HEK293T (cell line): ENCODE data around the gene BRAF.

Experiments used
- ARNT ChIP-seq: fragments of 450-650 bp; IDR thresholded peaks from 2 replicates; pipeline ENCODE4 v1.6.1; 2017; ENCODE audit warnings: mild to moderate bottlenecking
- CTBP1 ChIP-seq: fragments of 450-650 bp; IDR thresholded peaks from 2 replicates; pipeline ENCODE4 v1.6.1; 2016; ENCODE audit warnings: borderline replicate concordance
- ELF4 ChIP-seq: fragments of 450-650 bp; IDR thresholded peaks from 2 replicates; pipeline ENCODE4 v1.6.1; 2017; ENCODE audit warnings: antibody characterized with exemption
- FOXA1 ChIP-seq: fragments of 450-650 bp; IDR thresholded peaks from 2 replicates; pipeline ENCODE4 v1.6.1; 2016; ENCODE audit warnings: mild to moderate bottlenecking
- FOXK2 ChIP-seq: fragments of 450-650 bp; IDR thresholded peaks from 2 replicates; pipeline ENCODE4 v1.6.1; 2016; ENCODE audit warnings: mild to moderate bottlenecking
- FOXM1 ChIP-seq: fragments of 450-650 bp; IDR thresholded peaks from 2 replicates; pipeline ENCODE4 v1.6.1; 2017; ENCODE audit warnings: mild to moderate bottlenecking, borderline replicate concordance
- HDGF ChIP-seq: fragments of 450-650 bp; IDR thresholded peaks from 2 replicates; pipeline ENCODE4 v1.6.1; 2017; ENCODE audit warnings: antibody characterized with exemption, borderline replicate concordance
- LEF1 ChIP-seq: fragments of 450-650 bp; IDR thresholded peaks from 2 replicates; pipeline ENCODE4 v1.6.1; 2017; ENCODE audit warnings: mild to moderate bottlenecking, borderline replicate concordance
- NFRKB ChIP-seq: fragments of 450-650 bp; IDR thresholded peaks from 2 replicates; pipeline ENCODE4 v1.6.1; 2016; ENCODE audit warnings: mild to moderate bottlenecking, moderate library complexity
- SP1 ChIP-seq: fragments of 450-650 bp; IDR thresholded peaks from 2 replicates; pipeline ENCODE4 v1.6.1; 2017
- SUZ12 ChIP-seq: fragments of 450-650 bp; IDR thresholded peaks from 2 replicates; pipeline ENCODE4 v1.6.1; 2016; ENCODE audit warnings: mild to moderate bottlenecking
- ZNF384 ChIP-seq: fragments of 450-650 bp; IDR thresholded peaks from 2 replicates; pipeline ENCODE4 v1.6.1; 2016

GRCh38 chr7:140829720-140830119, 95.0 kb downstream of the BRAF start:
- TF ChIP-seq FOXA1 (no peak), SP1 (no peak), LEF1 (no peak), FOXM1 (no peak), ELF4 (no peak), SUZ12 (no peak), HDGF (no peak), CTBP1 (no peak), ARNT (no peak), FOXK2 (no peak), NFRKB (no peak), ZNF384 (no peak)
